AG10803 (cell line): Measurements from ENCODE around the gene OR2L8.
"Not testable (repeated sequence)": the region's sequence is repeated elsewhere in the genome, so short reads cannot be mapped to it uniquely, and the experiment has no call there.

Source experiments
- DNase-seq: peaks from one replicate; pipeline ENCODE4 v3.0.0; 2010; ENCODE audit warnings: low read depth
- H3K4me3 ChIP-seq: 2 replicates; pipeline ENCODE4 v1.5.1; 2011; ENCODE audit warnings: mild to moderate bottlenecking, low read length, control low read depth
- CTCF ChIP-seq: conservative IDR thresholded peaks from 2 replicates; pipeline ENCODE4 v1.5.1; 2011; ENCODE audit warnings: mild to moderate bottlenecking, low read length, control low read depth, inconsistent platforms

OR2L8 gene

GRCh38 chr1:247914941-247915662, 33.6 kb upstream of the OR2L8 start:
- H3K4me3 ChIP-seq, result no peak overlapping the region
- no peak for DNase-seq
- no peak for TF ChIP-seq CTCF

- no peak for DNase-seq
- H3K4me3 ChIP-seq, result no peak within 1 kb of the TSS
- no peak for TF ChIP-seq CTCF
These were observed 28.7 kb upstream of the OR2L8 start, which contains the start of gene OR2T8 for GRCh38 chr1:247919952-247920351. TSS of gene OR2T8 (plus strand) at chr1:247920252. CDS start at chr1:247921018, 766 bp downstream.

GRCh38 chr1:247923941-247924340, 24.7 kb upstream of the OR2L8 start:
- no peak for TF ChIP-seq CTCF
- DNase-seq, result no peak

GRCh38 chr1:247924868-247925267, 23.8 kb upstream of the OR2L8 start, which contains the start of gene OR2AJ1:
TSS of gene OR2AJ1 (plus strand) at chr1:247924889. CDS start at chr1:247933769, 8,880 bp downstream.
- DNase-seq, result no peak
- no peak within 1 kb of the TSS for H3K4me3 ChIP-seq
- no peak for TF ChIP-seq CTCF

More at GRCh38 chr1:247923941-247924340, 24.7 kb upstream of the OR2L8 start:
- H3K4me3 ChIP-seq, result no peak overlapping the region

GRCh38 chr1:247933989-247934388, 14.7 kb upstream of the OR2L8 start:
- TF ChIP-seq CTCF, result no peak
- no peak overlapping the region for H3K4me3 ChIP-seq
- no peak for DNase-seq

- no peak overlapping the region for H3K4me3 ChIP-seq
- DNase-seq, result no peak
- TF ChIP-seq CTCF, result no peak
These were observed 12.9 kb upstream of the OR2L8 start for GRCh38 chr1:247935781-247936180.

GRCh38 chr1:247936415-247936814, 12.2 kb upstream of the OR2L8 start:
- no peak for TF ChIP-seq CTCF
- no peak overlapping the region for H3K4me3 ChIP-seq
- no peak for DNase-seq

- not testable (repeated sequence) for DNase-seq, H3K4me3 ChIP-seq
These were observed 11.5 kb upstream of the OR2L8 start for GRCh38 chr1:247936965-247937734.
